ENCODE results near the gene VAT1.

- TF ChIP-seq CTCF (IDR thresholded peaks at IDR 0.05) (no peak), POLR2A (IDR thresholded peaks at IDR 0.05) (no peak)
Measured at GRCh38 chr17:43042025-43042628, 19.9 kb upstream of the VAT1 start.

Measured in lower leg skin (tissue), 3 donors.